ENCODE results near the gene LLCFC1. TPM values are rescaled to one million over a fixed set of nuclear protein-coding genes. Genes with fewer than 3 reads are reported as not detected.
"Not testable (repeated sequence)": the region's sequence is repeated elsewhere in the genome, so short reads cannot be mapped to it uniquely, and the experiment has no call there.

Gene LLCFC1
- total RNA-seq, 2 donors from 2014 or later = not detected

DNA sequence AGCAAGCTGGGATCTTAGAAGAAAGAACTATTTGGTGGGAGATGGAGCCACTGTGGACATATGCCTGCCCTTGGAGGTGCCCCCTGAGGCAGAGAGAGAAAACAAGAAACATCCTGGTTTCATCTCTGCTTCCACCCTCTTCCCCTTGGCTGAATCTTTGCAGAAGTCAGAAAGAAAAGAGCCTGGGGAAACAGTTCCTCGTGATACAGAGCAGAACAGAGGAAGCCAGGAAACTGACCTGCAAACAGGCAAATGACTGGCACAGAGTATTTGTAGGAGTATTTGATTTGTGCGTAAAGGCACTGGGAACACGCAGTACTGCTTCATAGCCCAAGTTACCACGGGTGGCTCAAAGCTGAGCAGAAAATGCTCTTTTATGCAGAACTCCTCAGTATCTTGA lies 29.9 kb downstream of the LLCFC1 start:
- no peak for TF ChIP-seq CTCF (IDR thresholded peaks at IDR 0.05)

GRCh38 chr7:142974626-142975025 lies 35.3 kb downstream of the LLCFC1 start:
- Histone ChIP-seq H3K27ac (no peak overlapping the region), H3K4me1 (no peaks in the 10 kb centered on the region), H3K4me3 (no peak overlapping the region), H3K9me3 (peaks cover 0 to 8% of the 10 kb centered on the region in 2 donors), H3K36me3 (no peaks in the 10 kb centered on the region), H3K27me3 (no peaks in the 10 kb centered on the region)
- DNase-seq (ENCODE audit: low spot score) = no peak
- TF ChIP-seq CTCF (IDR thresholded peaks at IDR 0.05) = no peak

More for the DNA sequence above, 29.9 kb downstream of the LLCFC1 start:
- Histone ChIP-seq H3K27ac (no peak overlapping the region), H3K4me1 (no peaks in the 10 kb centered on the region), H3K4me3 (no peak overlapping the region), H3K9me3 (no peaks in the 10 kb centered on the region), H3K27me3 (peaks cover 0 to 5% of the 10 kb centered on the region in 2 donors), H3K36me3 (no peaks in the 10 kb centered on the region)
- no peak for DNase-seq (ENCODE audit: low spot score)

DNA sequence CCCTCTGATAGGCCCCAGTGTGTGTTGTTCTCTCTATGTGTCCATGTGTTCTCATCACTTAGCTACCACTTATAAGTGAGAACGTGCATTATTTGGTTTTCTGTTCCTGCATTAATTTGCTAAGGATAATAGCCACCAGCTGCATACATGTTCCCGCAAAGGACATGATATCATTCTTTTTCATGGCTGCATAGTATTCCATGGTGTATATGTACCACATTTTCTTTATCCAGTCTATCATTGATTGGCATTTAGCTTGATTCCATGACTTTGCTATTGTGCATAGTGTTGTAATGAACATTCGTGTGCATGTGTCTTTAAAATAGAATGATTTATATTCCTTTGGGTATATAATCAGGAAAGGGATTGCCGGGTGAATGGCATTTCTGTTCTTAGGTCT lies 39.1 kb downstream of the LLCFC1 start:
- not testable (repeated sequence) for H3K36me3 ChIP-seq; DNase-seq (ENCODE audit: low spot score); H3K27me3 ChIP-seq; H3K4me3 ChIP-seq; H3K4me1 ChIP-seq; H3K27ac ChIP-seq
- H3K9me3 ChIP-seq = peaks cover 0 to 16% of the 10 kb centered on the region in 2 donors

- Histone ChIP-seq H3K27ac (no peak overlapping the region), H3K27me3 (no peaks in the 10 kb centered on the region), H3K4me3 (no peak overlapping the region), H3K4me1 (no peaks in the 10 kb centered on the region), H3K36me3 (no peaks in the 10 kb centered on the region), H3K9me3 (peaks cover 0 to 9% of the 10 kb centered on the region in 2 donors)
- no peak for TF ChIP-seq CTCF (IDR thresholded peaks at IDR 0.05)
- DNase-seq (ENCODE audit: low spot score) = no peak
Observed at GRCh38 chr7:142983825-142984224, 44.5 kb downstream of the LLCFC1 start.

DNA sequence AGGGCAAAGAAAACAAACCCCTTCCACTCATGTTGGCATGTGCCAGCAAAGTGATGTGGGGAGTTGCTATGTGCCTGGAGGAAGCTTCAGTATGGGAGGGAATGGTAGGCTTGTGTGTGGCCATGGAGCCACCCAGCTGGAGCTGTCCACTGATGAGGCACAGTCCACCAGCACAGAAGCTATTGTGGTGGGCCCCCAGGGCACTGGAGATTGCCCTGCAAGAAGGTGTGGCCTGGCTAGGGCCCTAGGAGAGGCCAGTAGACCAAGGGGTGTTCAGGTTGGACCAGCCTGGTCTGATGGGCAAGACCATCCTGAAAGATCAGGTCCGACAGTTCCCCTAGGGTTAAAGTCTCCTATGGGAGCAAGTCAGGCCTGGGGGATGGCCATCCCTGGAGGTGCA lies 45.0 kb downstream of the LLCFC1 start:
- H3K27me3 ChIP-seq = no peaks in the 10 kb centered on the region

More for the DNA sequence above, 45.0 kb downstream of the LLCFC1 start:
- DNase-seq (ENCODE audit: low spot score) = no peak
- H3K9me3 ChIP-seq = peaks cover 0 to 8% of the 10 kb centered on the region in 2 donors
- TF ChIP-seq CTCF (IDR thresholded peaks at IDR 0.05) = no peak
- H3K4me3 ChIP-seq = no peak overlapping the region
- H3K36me3 ChIP-seq = no peaks in the 10 kb centered on the region
- no peaks in the 10 kb centered on the region for H3K4me1 ChIP-seq
- H3K27ac ChIP-seq = no peak overlapping the region

Other genes with a start within 250 kb of the LLCFC1 start
- not detected for gene PRSS1, start 190.0 kb upstream of the LLCFC1 start, total RNA-seq
- gene PRSS2, start 168.5 kb upstream of the LLCFC1 start, total RNA-seq = under 1 TPM in 1 of 2 donors, not detected in 1; 0.51 TPM
- 10 to 100 TPM in 1 of 2 donors, 1 to 10 TPM in 1; 8.2 to 19.4 TPM for gene EPHB6, start 84.4 kb upstream of the LLCFC1 start, total RNA-seq
- gene TRPV6, start 53.7 kb upstream of the LLCFC1 start, total RNA-seq = under 1 TPM; 0.19 to 0.71 TPM
- not detected for gene TRPV5, start 5.7 kb upstream of the LLCFC1 start, total RNA-seq
- gene KEL, start 22.9 kb downstream of the LLCFC1 start, total RNA-seq = under 1 TPM in 1 of 2 donors, not detected in 1; 0.12 TPM
- not detected for gene OR9A2, start 87.6 kb downstream of the LLCFC1 start, total RNA-seq
- gene OR6V1, start 112.9 kb downstream of the LLCFC1 start, total RNA-seq = not detected
- gene PIP, start 192.6 kb downstream of the LLCFC1 start, total RNA-seq = not detected
- gene TAS2R39, start 243.9 kb downstream of the LLCFC1 start, total RNA-seq = not detected